ENCODE measurements around the gene TM4SF1. TPM values are rescaled to one million over a fixed set of nuclear protein-coding genes. Genes with fewer than 3 reads are reported as not detected.
"Not testable (repeated sequence)": the region's sequence is repeated elsewhere in the genome, so short reads cannot be mapped to it uniquely, and the experiment has no call there.

The TM4SF1 gene
- total RNA-seq, 1 donor from 2014 or later, result 0.29 TPM

- intact Hi-C loops (cut with micrococcal nuclease), result no loop called here
Measured at GRCh38 chr3:149395107-149396089, 17.9 kb upstream of the TM4SF1 start.

- intact Hi-C loops (cut with micrococcal nuclease), result loop anchor here (1.0 to 5.0 kb wide), 4 partner anchors 87 to 324 kb away; no protein-coding TSS in a partner anchor
Measured at GRCh38 chr3:149393345-149394160, 16.1 kb upstream of the TM4SF1 start.

GRCh38 chr3:149391960-149392359 lies 14.5 kb upstream of the TM4SF1 start:
- intact Hi-C loops (cut with micrococcal nuclease), result loop anchor here (2.0 to 5.0 kb wide), 2 partner anchors 97 to 270 kb away; no protein-coding TSS in a partner anchor

GRCh38 chr3:149390772-149391212 lies 13.3 kb upstream of the TM4SF1 start:
- intact Hi-C loops (cut with micrococcal nuclease), result loop anchor here (5.0 kb wide), 1 partner anchor 268 kb away; no protein-coding TSS in a partner anchor

GRCh38 chr3:149390294-149390693 lies 12.8 kb upstream of the TM4SF1 start:
- intact Hi-C loops (cut with micrococcal nuclease), result loop anchor here (5.0 kb wide), 1 partner anchor 268 kb away; no protein-coding TSS in a partner anchor

GRCh38 chr3:149388531-149389417 lies 11.3 kb upstream of the TM4SF1 start:
- intact Hi-C loops (cut with micrococcal nuclease), result no loop called here

- intact Hi-C loops (cut with micrococcal nuclease), result no loop called here
Measured at GRCh38 chr3:149388001-149388440, 10.6 kb upstream of the TM4SF1 start.

GRCh38 chr3:149386299-149386606 lies 8.8 kb upstream of the TM4SF1 start:
- intact Hi-C loops (cut with micrococcal nuclease), result no loop called here

- intact Hi-C loops (cut with micrococcal nuclease), result no loop called here
Measured at GRCh38 chr3:149385617-149386298, 8.3 kb upstream of the TM4SF1 start.

GRCh38 chr3:149384911-149385321 lies 7.5 kb upstream of the TM4SF1 start:
- intact Hi-C loops (cut with micrococcal nuclease), result no loop called here

- intact Hi-C loops (cut with micrococcal nuclease), result no loop called here
Measured at GRCh38 chr3:149384167-149384566, 6.7 kb upstream of the TM4SF1 start.

- intact Hi-C loops (cut with micrococcal nuclease), result no loop called here
Measured at GRCh38 chr3:149383703-149384102, 6.3 kb upstream of the TM4SF1 start.

GRCh38 chr3:149382518-149382917 lies 5.1 kb upstream of the TM4SF1 start:
- intact Hi-C loops (cut with micrococcal nuclease), result no loop called here

- intact Hi-C loops (cut with micrococcal nuclease), result no loop called here
Measured at GRCh38 chr3:149382101-149382467, 4.6 kb upstream of the TM4SF1 start.

GRCh38 chr3:149381173-149382100 lies 4.0 kb upstream of the TM4SF1 start:
- intact Hi-C loops (cut with micrococcal nuclease), result no loop called here

- intact Hi-C loops (cut with micrococcal nuclease), result not testable (repeated sequence)
Measured at GRCh38 chr3:149380220-149380619, 2.8 kb upstream of the TM4SF1 start.

- intact Hi-C loops (cut with micrococcal nuclease), result no loop called here
Measured at GRCh38 chr3:149378478-149379309, 1.2 kb upstream of the TM4SF1 start.

- intact Hi-C loops (cut with micrococcal nuclease), result no loop called here
Measured at GRCh38 chr3:149376718-149377407, 586 bp downstream of the TM4SF1 start.
